BE2C (cell line): ENCODE measurements around the gene ZNF14.
"Not testable (repeated sequence)": the region's sequence is repeated elsewhere in the genome, so short reads cannot be mapped to it uniquely, and the experiment has no call there.

Experiments
- DNase-seq: peaks from one replicate; pipeline ENCODE4 v3.0.0-alpha.2; 2020
- H3K27me3 ChIP-seq: fragments of 250-450 bp; sonication (Bioruptor Pico); 2 replicates; pipeline ENCODE4 v1.5.1; 2020; ENCODE audit warnings: mild to moderate bottlenecking
- H3K36me3 ChIP-seq: fragments of 250-450 bp; sonication (Bioruptor Pico); 2 replicates; pipeline ENCODE4 v1.5.1; 2020; ENCODE audit warnings: mild to moderate bottlenecking
- H3K4me1 ChIP-seq: fragments of 250-450 bp; sonication (Bioruptor Pico); 2 replicates; pipeline ENCODE4 v1.5.1; 2020
- H3K4me3 ChIP-seq: 2 replicates; pipeline ENCODE4 v1.5.1; 2011; ENCODE audit warnings: low read depth, low read length
- H3K9me3 ChIP-seq: fragments of 250-450 bp; sonication (Bioruptor Pico); 2 replicates; pipeline ENCODE4 v1.5.1; 2020
- CTCF ChIP-seq: IDR thresholded peaks from 2 replicates; pipeline ENCODE4 v1.5.1; 2012; ENCODE audit warnings: mild to moderate bottlenecking, low read depth, low read length

ZNF14 gene

GRCh38 chr19:19719798-19720197 lies 13.1 kb downstream of the ZNF14 start:
- no peaks in the 10 kb centered on the region for H3K27me3 ChIP-seq
- TF ChIP-seq CTCF, result no peak
- H3K36me3 ChIP-seq, result no peaks in the 10 kb centered on the region
- no peak overlapping the region for H3K4me3 ChIP-seq
- H3K9me3 ChIP-seq, result no peaks in the 10 kb centered on the region; the same call in 1 of the 2 replicates
- no peak for DNase-seq
- H3K4me1 ChIP-seq, result no peaks in the 10 kb centered on the region

GRCh38 chr19:19711934-19712828 lies 20.7 kb downstream of the ZNF14 start:
- Histone ChIP-seq H3K4me1 (no peaks in the 10 kb centered on the region), H3K4me3 (no peak overlapping the region), H3K9me3 (peaks cover 32% of the 10 kb centered on the region), H3K27me3 (no peaks in the 10 kb centered on the region), H3K36me3 (peaks cover 38% of the 10 kb centered on the region)
- no peak for TF ChIP-seq CTCF
- DNase-seq, result no peak

GRCh38 chr19:19711306-19711933 lies 21.5 kb downstream of the ZNF14 start:
- Histone ChIP-seq H3K36me3 (peaks cover 38% of the 10 kb centered on the region), H3K9me3 (peaks cover 36% of the 10 kb centered on the region)
- TF ChIP-seq CTCF, result no peak

GRCh38 chr19:19710506-19710905 lies 22.4 kb downstream of the ZNF14 start:
- H3K4me3 ChIP-seq, result no peak overlapping the region
- peaks cover 38% of the 10 kb centered on the region for H3K36me3 ChIP-seq
- H3K27me3 ChIP-seq, result no peaks in the 10 kb centered on the region
- DNase-seq, result no peak
- no peak for TF ChIP-seq CTCF
- peaks cover 36% of the 10 kb centered on the region for H3K9me3 ChIP-seq
- no peaks in the 10 kb centered on the region for H3K4me1 ChIP-seq

More at GRCh38 chr19:19711306-19711933, 21.5 kb downstream of the ZNF14 start:
- H3K4me3 ChIP-seq, result no peak overlapping the region
- DNase-seq, result no peak
- H3K4me1 ChIP-seq, result no peaks in the 10 kb centered on the region
- H3K27me3 ChIP-seq, result no peaks in the 10 kb centered on the region

- Histone ChIP-seq H3K9me3 (peaks cover 13% of the 10 kb centered on the region), H3K27me3 (no peaks in the 10 kb centered on the region), H3K4me1 (no peaks in the 10 kb centered on the region), H3K36me3 (peaks cover 7% of the 10 kb centered on the region), H3K4me3 (no peak overlapping the region)
- no peak for DNase-seq
- TF ChIP-seq CTCF, result no peak
These were observed 28.1 kb downstream of the ZNF14 start for GRCh38 chr19:19704836-19705235.

- not testable (repeated sequence) for H3K4me3 ChIP-seq, DNase-seq, H3K36me3 ChIP-seq
These were observed 32.4 kb downstream of the ZNF14 start for GRCh38 chr19:19700493-19700892.

More at GRCh38 chr19:19700493-19700892, 32.4 kb downstream of the ZNF14 start:
- not testable (repeated sequence) for H3K27me3 ChIP-seq, H3K4me1 ChIP-seq, H3K9me3 ChIP-seq
